Adrenal gland (tissue), 12 donors: Measurements from ENCODE around the gene RPL19. TPM values are rescaled to one million over a fixed set of nuclear protein-coding genes. Genes with fewer than 3 reads are reported as not detected.

Experiments used
- DNase-seq, 7 donors: peaks; one replicate each; pipeline ENCODE4 v3.0.0-alpha.2; 2019 to 2020
- H3K27ac ChIP-seq, 5 donors: fragments of 200-600 bp; sonication (generic) in 4 of 5; 1 replicate in 3 of 5; 2 replicates in 2 of 5; pipeline versions ENCODE4 v1.5.1 to v1.8.0; 2016 to 2020; ENCODE audit warnings: mild to moderate bottlenecking in 1 of 5
- H3K27me3 ChIP-seq: fragments of 200-600 bp; 2 replicates; pipeline ENCODE4 v1.8.0; 2021
- H3K36me3 ChIP-seq, 2 donors: fragments of 200-600 bp; replicated peaks in 1 of 2; 1 replicate in 1 of 2; 2 replicates in 1 of 2; pipeline versions ENCODE4 v1.5.1 to v1.8.0; 2018 to 2022
- H3K4me1 ChIP-seq, 2 donors: fragments of 200-600 bp; replicated peaks in 1 of 2; 1 replicate in 1 of 2; 2 replicates in 1 of 2; pipeline versions ENCODE4 v1.5.1 to v1.8.0; 2018 to 2021
- H3K4me3 ChIP-seq, 4 donors: fragments of 200-600 bp; sonication (generic) in 3 of 4; one replicate each; pipeline ENCODE4 v1.5.1; 2016 to 2018
- H3K9me3 ChIP-seq, 3 donors: fragments of 200-600 bp; sonication (generic) in 1 of 3; replicated peaks in 1 of 3; 1 replicate in 2 of 3; 2 replicates in 1 of 3; pipeline versions ENCODE4 v1.5.1 to v1.8.0; 2016 to 2021
- CTCF ChIP-seq, 6 experiments: fragments of 450-650 bp in 4 of 6; fragments of 200-600 bp in 2 of 6; sonication (generic) in 1 of 6; IDR thresholded peaks; 1 replicate in 5 of 6; 2 replicates in 1 of 6; pipeline versions ENCODE4 v1.5.1 to v1.8.0; 2016 to 2021; ENCODE audit warnings: antibody characterized with exemption in 6 of 6, mild to moderate bottlenecking in 2 of 6, moderate library complexity in 1 of 6
- POLR2A ChIP-seq, 2 donors: fragments of 450-650 bp; IDR thresholded peaks; one replicate each; pipeline ENCODE4 v1.6.1; 2017; ENCODE audit warnings: antibody characterized with exemption in 2 of 2, mild to moderate bottlenecking in 2 of 2, moderate library complexity in 1 of 2
- WGBS, 4 donors: extraction: QIAGEN DNeasy Blood & Tissue Kit in 2 of 4; methylation state at CpG; one replicate each; pipeline versions ENCODE4 v1.1.5 to v1.1.7; 2013 to 2017; 5-methylcytosine and 5-hydroxymethylcytosine counted together
- intact Hi-C, 2 donors: fragments of 100-400 bp; cut with DNase I; formaldehyde crosslinking; loops; one replicate each; pipeline versions ENCODE4 v1.14.1 to v1.15.0; 2022 to 2023
- polyA plus RNA-seq, 3 donors: library from polyadenylated mRNA; stranded (reverse); fragments of 200-250 nt in 2 of 3; fragments of 350-450 nt in 1 of 3; fragmentation: Illumina TruSeq in 1 of 3; extraction: RNeasy Lipid Tissue Mini Kit (QIAGEN cat#74804) in 1 of 3; gene quantifications; one replicate each; pipeline ENCODE4 v1.2.3, GENCODE V29; 2013 to 2014
- total RNA-seq, 9 donors: library from RNA; depleted of rRNA in 4 of 9; stranded (reverse); fragments of >200 nt in 4 of 9; fragments of 120-200 nt in 1 of 9; fragmentation: NEBNext Ultra II Directional in 1 of 9; extraction: Animal tissue kit (Norgen Biotek cat#: 25700) in 1 of 9; gene quantifications; one replicate each; pipeline versions ENCODE4 v1.1.0 to v1.2.4, GENCODE V29; 2013 to 2023
- donor health status: healthy with polysubstance abuse.
- donor health status: Bipolar disorder and iron deficiency.
- donor health status: DM: yes; HTN: yes; CAD: no.
- donor health status: DM: no; HTN: no; CAD: no.
- donor health status: DM: no; HTN: no; CAD: no.
- donor health status: DM: yes; HTN: yes; CAD: no.

Gene RPL19
- total and polyA plus RNA-seq, 12 donors = 1,513 to 4,908 (median 2,461) TPM

GRCh38 chr17:39251997-39252396 lies 51.9 kb downstream of the RPL19 start:
- TF ChIP-seq POLR2A (IDR thresholded peaks at IDR 0.05) = no peak
- TF ChIP-seq CTCF (IDR thresholded peaks at IDR 0.05) = no peak
- H3K4me3 ChIP-seq = no peak overlapping the region
- no peaks in the 10 kb centered on the region for H3K27me3 ChIP-seq
- WGBS, 4 donors = 68 to 78% (median 72%) methylated on average over 1 of the region's 1 CpG
- no peak for DNase-seq
- no peaks in the 10 kb centered on the region for H3K9me3 ChIP-seq
- intact Hi-C loops = no loop called here
- peaks cover 0 to 19% of the 10 kb centered on the region in 2 donors for H3K36me3 ChIP-seq
- H3K27ac ChIP-seq = no peak overlapping the region
- H3K4me1 ChIP-seq = no peaks in the 10 kb centered on the region

- H3K27ac ChIP-seq = no peak overlapping the region
- DNase-seq = no peak
- H3K4me1 ChIP-seq = no peaks in the 10 kb centered on the region
- H3K36me3 ChIP-seq = peaks cover 0 to 25% of the 10 kb centered on the region in 2 donors
- H3K27me3 ChIP-seq = no peaks in the 10 kb centered on the region
- intact Hi-C loops = no loop called here
- TF ChIP-seq CTCF (IDR thresholded peaks at IDR 0.05) (no peak), POLR2A (IDR thresholded peaks at IDR 0.05) (no peak)
- H3K4me3 ChIP-seq = no peak overlapping the region
- WGBS, 4 donors = 77 to 83% (median 82%) methylated on average over 7 of the region's 7 CpGs
- no peaks in the 10 kb centered on the region for H3K9me3 ChIP-seq
Observed at GRCh38 chr17:39252788-39253460, 52.8 kb downstream of the RPL19 start.

Other genes starting within 250 kb of the RPL19 start
- not detected for gene FBXO47, start 232.9 kb upstream of the RPL19 start, total RNA-seq
- not detected for gene FBXO47, start 232.9 kb upstream of the RPL19 start, polyA plus RNA-seq
- 1 to 10 TPM; 1.3 to 5.0 (median 3.3) TPM for gene PLXDC1, start 48.6 kb upstream of the RPL19 start, total RNA-seq
- gene PLXDC1, start 48.6 kb upstream of the RPL19 start, polyA plus RNA-seq = 1 to 10 TPM; 1.5 to 5.6 (median 4.8) TPM
- not detected for gene ARL5C, start 34.1 kb upstream of the RPL19 start, total RNA-seq
- gene ARL5C, start 34.1 kb upstream of the RPL19 start, polyA plus RNA-seq = not detected
- 1 to 10 TPM in 8 of 9 donors, under 1 TPM in 1; 0.85 to 9.1 (median 5.6) TPM for gene CACNB1, start 2.6 kb upstream of the RPL19 start, total RNA-seq
- 10 to 100 TPM in 2 of 3 donors, 1 to 10 TPM in 1; 3.8 to 28.8 (median 10.5) TPM for gene CACNB1, start 2.6 kb upstream of the RPL19 start, polyA plus RNA-seq
- 1 to 10 TPM in 1 of 9 donors, under 1 TPM in 3, not detected in 5; 0.22 to 1.1 (median 0.60) TPM for gene STAC2, start 25.7 kb downstream of the RPL19 start, total RNA-seq
- 1 to 10 TPM in 1 of 3 donors, under 1 TPM in 2; 0.48 to 1.0 (median 0.48) TPM for gene STAC2, start 25.7 kb downstream of the RPL19 start, polyA plus RNA-seq
- 10 to 100 TPM; 11.5 to 41.5 (median 21.6) TPM for gene FBXL20, start 201.3 kb downstream of the RPL19 start, total RNA-seq
- gene FBXL20, start 201.3 kb downstream of the RPL19 start, polyA plus RNA-seq = 1 to 10 TPM; 3.7 to 9.1 (median 6.2) TPM